H1 (cell line): Measurements from ENCODE around the gene SERGEF. TPM values are rescaled to one million over a fixed set of nuclear protein-coding genes. Genes with fewer than 3 reads are reported as not detected.

Source experiments
- CTCF ChIA-PET: fragments of 300-600 bp; sonication (Branson Sonifier 250); formaldehyde crosslinking; loops from one replicate; lab custom pipeline; 2021; ENCODE audit not compliant: partially characterized antibody; lab: Charles Lee
- POLR2A ChIA-PET: fragments of 300-600 bp; sonication (Branson Sonifier 250); formaldehyde crosslinking; loops from one replicate; lab custom pipeline; 2021; ENCODE audit warnings: inconsistent platforms; ENCODE audit not compliant: partially characterized antibody; lab: Charles Lee
- DNase-seq, 2 experiments: peaks; one replicate each; pipeline versions ENCODE4 v3.0.0 to v3.0.0-alpha.2; 2010 to 2022; ENCODE audit warnings: low spot score in 2 of 2, low read depth in 1 of 2, mixed read lengths in 1 of 2
- FAIRE-seq: peaks from 2 replicates; lab custom pipeline; 2011; peaks lifted over from hg19 to GRCh38; lab: Jason Lieb, UNC
- H2AFZ ChIP-seq: 2 replicates; pipeline ENCODE4 v1.8.1; 2012; ENCODE audit warnings: low read length, inconsistent platforms
- H2AK5ac ChIP-seq: 2 replicates; pipeline ENCODE4 v1.6.1; 2013; ENCODE audit warnings: low read depth, low read length
- H2BK120ac ChIP-seq: replicated peaks from 2 replicates; pipeline ENCODE3; 2013; ENCODE audit warnings: low read depth, low read length, inconsistent platforms
- H2BK12ac ChIP-seq: 2 replicates; pipeline ENCODE4 v1.6.1; 2013; ENCODE audit warnings: low read depth, low read length
- H2BK15ac ChIP-seq: 2 replicates; pipeline ENCODE4 v1.6.1; 2013; ENCODE audit warnings: low read length
- H2BK20ac ChIP-seq: 2 replicates; pipeline ENCODE4 v1.6.1; 2013; ENCODE audit warnings: low read length
- H2BK5ac ChIP-seq: 2 replicates; pipeline ENCODE4 v1.6.1; 2013; ENCODE audit warnings: low read depth, low read length
- H3K14ac ChIP-seq: 2 replicates; pipeline ENCODE4 v1.6.1; 2013; ENCODE audit warnings: inconsistent platforms; ENCODE audit not compliant: insufficient read length
- H3K18ac ChIP-seq: 2 replicates; pipeline ENCODE4 v1.6.1; 2013; ENCODE audit warnings: low read length; ENCODE audit errors: extremely low read depth
- H3K23ac ChIP-seq: 2 replicates; pipeline ENCODE4 v1.6.1; 2013; ENCODE audit warnings: inconsistent platforms; ENCODE audit not compliant: insufficient read length
- H3K23me2 ChIP-seq: 2 replicates; pipeline ENCODE4 v1.6.1; 2013; ENCODE audit warnings: low read depth, low read length
- H3K27ac ChIP-seq: 2 replicates; pipeline ENCODE4 v1.6.1; 2011; ENCODE audit warnings: low read depth, low read length, inconsistent platforms
- H3K27me3 ChIP-seq, 4 experiments: replicated peaks in 1 of 4; 1 replicate in 1 of 4; 2 replicates in 3 of 4; pipeline versions ENCODE4 v1.6.1 to v1.8.1; 2011 to 2013; ENCODE audit warnings: low read length in 3 of 4, mild to moderate bottlenecking in 3 of 4, inconsistent platforms in 2 of 4, mixed read lengths in 2 of 4, moderate library complexity in 1 of 4; ENCODE audit not compliant: control insufficient read depth in 3 of 4, insufficient read depth in 3 of 4; ENCODE audit errors: extremely low read depth in 1 of 4
- H3K36me3 ChIP-seq, 4 experiments: 2 replicates each; pipeline versions ENCODE4 v1.6.1 to v1.8.1; 2011 to 2013; ENCODE audit warnings: mild to moderate bottlenecking in 4 of 4, low read length in 3 of 4, moderate library complexity in 2 of 4, control low read depth in 1 of 4, inconsistent platforms in 1 of 4; ENCODE audit not compliant: insufficient read depth in 4 of 4, control insufficient read depth in 2 of 4
- H3K4ac ChIP-seq: replicated peaks from 2 replicates; pipeline ENCODE3; 2013; ENCODE audit warnings: low read length, low read depth, mixed read lengths, inconsistent platforms; ENCODE audit not compliant: insufficient read length
- H3K4me1 ChIP-seq, 4 experiments: replicated peaks in 1 of 4; 1 replicate in 1 of 4; 2 replicates in 3 of 4; pipeline versions ENCODE4 v1.6.1 to v1.8.1; 2011 to 2013; ENCODE audit warnings: low read length in 3 of 4, inconsistent platforms in 2 of 4, mixed read lengths in 1 of 4; ENCODE audit not compliant: insufficient read depth in 4 of 4, control insufficient read depth in 3 of 4
- H3K4me2 ChIP-seq, 2 experiments: 2 replicates each; pipeline versions ENCODE4 v1.6.1 to v1.8.1; 2011 to 2013; ENCODE audit warnings: low read depth in 2 of 2, low read length in 2 of 2, control low read depth in 1 of 2, inconsistent platforms in 1 of 2, mild to moderate bottlenecking in 1 of 2; ENCODE audit not compliant: insufficient read depth in 1 of 2
- H3K4me3 ChIP-seq, 4 experiments: fragments of 200-600, 300-600 bp in 1 of 4; sonication (generic), shearing (Covaris generic), sonication (Bioruptor Twin) in 1 of 4; 2 replicates each; pipeline versions ENCODE4 v1.5.1 to v1.8.1; 2011 to 2016; ENCODE audit warnings: low read length in 4 of 4, low read depth in 3 of 4, control low read depth in 2 of 4, inconsistent platforms in 2 of 4, mild to moderate bottlenecking in 2 of 4, mixed read lengths in 1 of 4, moderate library complexity in 1 of 4; ENCODE audit not compliant: insufficient read depth in 2 of 4; ENCODE audit errors: extremely low read depth in 1 of 4
- H3K56ac ChIP-seq: replicated peaks from 2 replicates; pipeline ENCODE3; 2013; ENCODE audit warnings: low read depth, mild to moderate bottlenecking, mixed read lengths, low read length, inconsistent platforms; ENCODE audit not compliant: insufficient read length
- H3K79me1 ChIP-seq: 2 replicates; pipeline ENCODE4 v1.6.1; 2013; ENCODE audit warnings: low read depth, low read length, control low read depth
- H3K79me2 ChIP-seq, 2 experiments: 2 replicates each; pipeline versions ENCODE4 v1.6.1 to v1.8.1; 2012 to 2013; ENCODE audit warnings: low read length in 2 of 2, mild to moderate bottlenecking in 2 of 2, inconsistent platforms in 1 of 2; ENCODE audit not compliant: insufficient read depth in 2 of 2, control insufficient read depth in 1 of 2
- H3K9ac ChIP-seq, 4 experiments: replicated peaks in 1 of 4; 1 replicate in 1 of 4; 2 replicates in 3 of 4; pipeline versions ENCODE4 v1.6.1 to v1.8.1; 2011 to 2013; ENCODE audit warnings: low read depth in 3 of 4, low read length in 3 of 4, control low read depth in 2 of 4, mild to moderate bottlenecking in 2 of 4, moderate library complexity in 2 of 4, inconsistent platforms in 1 of 4; ENCODE audit errors: extremely low read depth in 1 of 4
- H3K9me3 ChIP-seq, 2 experiments: 2 replicates each; pipeline versions ENCODE4 v1.6.1 to v1.8.1; 2012 to 2013; ENCODE audit warnings: mild to moderate bottlenecking in 2 of 2, moderate library complexity in 2 of 2, control low read depth in 1 of 2, inconsistent platforms in 1 of 2, low read depth in 1 of 2, low read length in 1 of 2, mixed read lengths in 1 of 2; ENCODE audit not compliant: insufficient read depth in 2 of 2
- H4K20me1 ChIP-seq, 2 experiments: replicated peaks in 1 of 2; 2 replicates each; pipeline versions ENCODE3 to v1.8.1; 2011 to 2013; ENCODE audit warnings: inconsistent platforms in 2 of 2, low read length in 2 of 2, mild to moderate bottlenecking in 1 of 2; ENCODE audit not compliant: insufficient read depth in 2 of 2, control insufficient read depth in 1 of 2
- H4K5ac ChIP-seq: 2 replicates; pipeline ENCODE4 v1.6.1; 2013; ENCODE audit warnings: low read length, low read depth, mixed read lengths, inconsistent platforms; ENCODE audit not compliant: insufficient read length
- H4K8ac ChIP-seq: 2 replicates; pipeline ENCODE4 v1.8.0; 2013; ENCODE audit warnings: mild to moderate bottlenecking, moderate library complexity, low read length, inconsistent platforms; ENCODE audit not compliant: insufficient read depth; ENCODE audit errors: extremely low read depth
- H4K91ac ChIP-seq: replicated peaks from 2 replicates; pipeline ENCODE3; 2013; ENCODE audit warnings: low read length, mixed read lengths, inconsistent platforms; ENCODE audit not compliant: insufficient read length
- BCL11A ChIP-seq, 2 experiments: IDR thresholded peaks; one replicate each; pipeline ENCODE4 v1.6.1; 2011; ENCODE audit warnings: low read depth in 2 of 2, low read length in 2 of 2, mild to moderate bottlenecking in 2 of 2
- CBX5 ChIP-seq: fragments of 300-800, 300-1000 bp; sonication (generic); IDR thresholded peaks from 2 replicates; pipeline ENCODE4 v1.7.1; 2016; ENCODE audit warnings: antibody characterized with exemption, low read length, low read depth
- POLR2AphosphoS5 ChIP-seq: IDR thresholded peaks from 2 replicates; pipeline ENCODE4 v1.6.1; 2011; ENCODE audit warnings: low read depth, low read length
- RAD21 ChIP-seq, 2 experiments: IDR thresholded peaks in 1 of 2; conservative IDR thresholded peaks in 1 of 2; 2 replicates each; pipeline ENCODE4 v1.6.1; 2011; ENCODE audit warnings: low read depth in 2 of 2, low read length in 2 of 2, improper control_type of control experiment in 1 of 2, inconsistent platforms in 1 of 2, mild to moderate bottlenecking in 1 of 2, moderate library complexity in 1 of 2
- RNF2 ChIP-seq: fragments of 200-900, 300-1000 bp; sonication (generic); IDR thresholded peaks from 2 replicates; pipeline ENCODE4 v1.7.1; 2016; ENCODE audit warnings: borderline replicate concordance, low read depth, mild to moderate bottlenecking, antibody characterized with exemption, low read length; ENCODE audit not compliant: poor library complexity, severe bottlenecking; ENCODE audit errors: missing control alignments
- WGBS, 2 experiments: shearing (Covaris generic) in 1 of 2; methylation state at CpG; one replicate each; pipeline versions ENCODE4 v1.1.6 to v1.1.7; 2013 to 2015; ENCODE audit warnings: low lambda C conversion rate in 2 of 2, mixed read lengths in 2 of 2, inconsistent platforms in 1 of 2, low coverage in 1 of 2, missing lambda C conversion rate in 1 of 2; ENCODE audit not compliant: insufficient replicate concordance in 2 of 2, insufficient coverage in 1 of 2, insufficient read length in 1 of 2; ENCODE audit errors: extremely low coverage in 1 of 2, missing lambda C conversion rate in 1 of 2; 5-methylcytosine and 5-hydroxymethylcytosine counted together
- polyA plus RNA-seq, 7 experiments: library from polyadenylated mRNA; depleted of rRNA in 3 of 7; stranded (reverse) in 5 of 7; unstranded in 2 of 7; fragments of >200 nt in 5 of 7; fragments of 200-250 nt in 2 of 7; gene quantifications; 1 replicate in 5 of 7; 2 replicates in 1 of 7; 4 replicates in 1 of 7; pipeline versions ENCODE4 v1.2.1 to v1.2.3, GENCODE V29; 2011 to 2013; ENCODE audit warnings: missing spikeins in 2 of 7, mixed read lengths in 2 of 7
- total RNA-seq: library from RNA; stranded (reverse); fragmentation: NEBNext Ultra II Directional; extraction: Animal tissue kit (Norgen Biotek cat#: 25700); gene quantifications from 2 replicates; pipeline ENCODE4 v1.2.1, GENCODE V29; 2021

The SERGEF gene
- total and polyA plus RNA-seq, 2 of the 8 experiments (the other 6 are each of a cell fraction or from before 2014, with no cell fraction given): 16.6 to 28.8 TPM

GRCh38 chr11:17742019-17742418, 270.8 kb downstream of the SERGEF start:
- H3K9ac ChIP-seq: no peak overlapping the region
- H3K9me3 ChIP-seq: no peaks in the 10 kb centered on the region
- no peaks in the 10 kb centered on the region for H3K79me2 ChIP-seq
- no peak overlapping the region for H3K27ac ChIP-seq
- no peak overlapping the region for H2AFZ ChIP-seq
- no peak overlapping the region for H2BK15ac ChIP-seq
- no peak overlapping the region for H2BK120ac ChIP-seq
- no peak overlapping the region for H4K5ac ChIP-seq
- WGBS, 2 experiments: 96% methylated on average over 4 of the region's 5 CpGs; no CpG with 5 or more reads in 1 of the 2 experiments
- no peak overlapping the region for H2BK12ac ChIP-seq
- no peak overlapping the region for H2BK20ac ChIP-seq
- H3K23me2 ChIP-seq: peaks cover 4% of the 10 kb centered on the region; the same call in 1 of the 2 replicates
- H3K4ac ChIP-seq: no peak overlapping the region
- no peak overlapping the region for H3K23ac ChIP-seq
- no peak overlapping the region for H3K14ac ChIP-seq
- H4K20me1 ChIP-seq: peaks cover 3 to 6% of the 10 kb centered on the region in 2 experiments
- DNase-seq (no peak), FAIRE-seq (no peak)
- ChIA-PET POLR2A (no interaction called here), CTCF (interaction anchor here (1.0 to 16.5 kb wide), 10 partner anchors 8 to 194 kb away, joined by 3 to 290 read pairs (median 7); partner anchors contain the start of genes KCNC1 and MYOD1)
- H3K79me1 ChIP-seq: no peaks in the 10 kb centered on the region
- peaks cover 3 to 22% (median 13%) of the 10 kb centered on the region in 4 experiments for H3K4me1 ChIP-seq
- no peak overlapping the region for H4K91ac ChIP-seq
- no peak overlapping the region for H3K4me2 ChIP-seq
- H3K27me3 ChIP-seq: peaks cover 5 to 22% (median 19%) of the 10 kb centered on the region in 4 experiments
- no peak overlapping the region for H4K8ac ChIP-seq
- no peaks in the 10 kb centered on the region for H3K36me3 ChIP-seq
- H2BK5ac ChIP-seq: no peak overlapping the region
- H2AK5ac ChIP-seq: no peak overlapping the region
- no peak overlapping the region for H3K18ac ChIP-seq
- H3K4me3 ChIP-seq: no peak overlapping the region
- H3K56ac ChIP-seq: no peak overlapping the region
- TF ChIP-seq CBX5: no peak
- TF ChIP-seq BCL11A (IDR thresholded peaks at IDR 0.05; ENCODE audit: low read depth in 2 of 2, low read length in 2 of 2): no peak
- no peak for TF ChIP-seq RAD21 (IDR thresholded peaks at IDR 0.05 in 1 of 2, conservative IDR thresholded peaks at IDR 0.05 in 1 of 2; ENCODE audit: low read depth in 2 of 2, low read length in 2 of 2)
- TF ChIP-seq RNF2: no peak
- TF ChIP-seq POLR2AphosphoS5: no peak
